ENCODE data around the gene SMCO2. TPM values are rescaled to one million over a fixed set of nuclear protein-coding genes. Genes with fewer than 3 reads are reported as not detected.

The SMCO2 gene
- total and polyA plus RNA-seq, 2 of the 8 experiments (the other 6 are each of a cell fraction or from before 2014, with no cell fraction given) = 0.24 to 0.80 TPM

GRCh38 chr12:27436029-27436428 lies 10.5 kb upstream of the SMCO2 start (continued):
- peak; percentile 47 for TF ChIP-seq NANOG (IDR thresholded peaks at IDR 0.05; ENCODE audit: insufficient read depth, low read depth, low read length, poor library complexity, severe bottlenecking)
- no peak for TF ChIP-seq CTBP2 (IDR thresholded peaks at IDR 0.05; ENCODE audit: borderline replicate concordance, insufficient read depth, insufficient read length, low read length)
- TF ChIP-seq JUND (IDR thresholded peaks at IDR 0.05; ENCODE audit: low read length) = peak; percentile 59; the same call in 1 of the 2 replicates
- no peak for TF ChIP-seq BACH1 (IDR thresholded peaks at IDR 0.05; ENCODE audit: low read length)
- TF ChIP-seq RXRA (IDR thresholded peaks at IDR 0.05; ENCODE audit: insufficient read depth, low read depth, low read length) = peak; percentile 89
- peak; percentile 59 for TF ChIP-seq CHD7 (IDR thresholded peaks at IDR 0.05; ENCODE audit: insufficient replicate concordance, low read length)

Data from H1 (cell line).